Measurements from ENCODE around the gene NUDT3. TPM values are rescaled to one million over a fixed set of nuclear protein-coding genes. Genes with fewer than 3 reads are reported as not detected.
"Not testable (repeated sequence)": the region's sequence is repeated elsewhere in the genome, so short reads cannot be mapped to it uniquely, and the experiment has no call there.

NUDT3 gene
- total RNA-seq, 2 donors from 2014 or later: 22.8 to 24.7 TPM

- DNase-seq: no peak
- WGBS, 2 experiments (ENCODE audit: insufficient coverage in 1 of 2, insufficient read length in 1 of 2): 81 to 92% methylated on average over 4 to 8 of the region's 8 CpGs
These were observed 67.6 kb downstream of the NUDT3 start for GRCh38 chr6:34324738-34325444.

GRCh38 chr6:34324221-34324620 is 68.2 kb downstream of the NUDT3 start:
- 91 to 100% methylated on average over 2 of the region's 2 CpGs for WGBS, 2 experiments (ENCODE audit: insufficient coverage in 1 of 2, insufficient read length in 1 of 2)
- not testable (repeated sequence) for H3K27ac ChIP-seq (ENCODE audit: low read depth, low read length); H3K36me3 ChIP-seq (ENCODE audit: control insufficient read depth, insufficient read depth, low read length); H3K9ac ChIP-seq (ENCODE audit: extremely low read depth, low read length, poor library complexity, severe bottlenecking); H3K4me1 ChIP-seq (ENCODE audit: control insufficient read depth, insufficient read depth, low read length); H3K4me1 Mint-ChIP-seq; DNase-seq; H3K4me3 Mint-ChIP-seq; H3K4me3 ChIP-seq (ENCODE audit: low read length); H3K36me3 Mint-ChIP-seq (ENCODE audit: low read depth); H3K9me3 Mint-ChIP-seq; H3K27me3 Mint-ChIP-seq (ENCODE audit: insufficient read depth); H3K27me3 ChIP-seq (ENCODE audit: control insufficient read depth, insufficient read depth, low read length, poor library complexity, severe bottlenecking); H3K9me3 ChIP-seq (ENCODE audit: control insufficient read depth, low read length); H3K27ac Mint-ChIP-seq

More at GRCh38 chr6:34324738-34325444, 67.6 kb downstream of the NUDT3 start:
- peaks cover 12% of the 10 kb centered on the region for H3K36me3 Mint-ChIP-seq (ENCODE audit: low read depth)
- no peaks in the 10 kb centered on the region for H3K9me3 Mint-ChIP-seq
- H3K27me3 ChIP-seq (ENCODE audit: control insufficient read depth, insufficient read depth, low read length, poor library complexity, severe bottlenecking): no peaks in the 10 kb centered on the region
- H3K4me3 Mint-ChIP-seq: no peak overlapping the region
- no peaks in the 10 kb centered on the region for H3K27me3 Mint-ChIP-seq (ENCODE audit: insufficient read depth)
- peak overlapping the region; percentile 8 for H3K27ac ChIP-seq (ENCODE audit: low read depth, low read length)
- H3K27ac Mint-ChIP-seq: no peak overlapping the region
- TF ChIP-seq CTCF (conservative IDR thresholded peaks at IDR 0.05): no peak
- H3K4me3 ChIP-seq (ENCODE audit: low read length): no peak overlapping the region
- H3K36me3 ChIP-seq (ENCODE audit: control insufficient read depth, insufficient read depth, low read length): peaks cover 5% of the 10 kb centered on the region
- H3K9ac ChIP-seq (ENCODE audit: extremely low read depth, low read length, poor library complexity, severe bottlenecking): no peak overlapping the region
- no peaks in the 10 kb centered on the region for H3K9me3 ChIP-seq (ENCODE audit: control insufficient read depth, low read length)
- peaks cover 1% of the 10 kb centered on the region for H3K4me1 Mint-ChIP-seq
- H3K4me1 ChIP-seq (ENCODE audit: control insufficient read depth, insufficient read depth, low read length): peaks cover 4% of the 10 kb centered on the region

- H3K27ac Mint-ChIP-seq: no peak overlapping the region
- TF ChIP-seq CTCF (conservative IDR thresholded peaks at IDR 0.05): no peak
- 81 to 92% methylated on average over 3 to 6 of the region's 6 CpGs for WGBS, 2 experiments (ENCODE audit: insufficient coverage in 1 of 2, insufficient read length in 1 of 2)
- H3K4me1 Mint-ChIP-seq: peaks cover 1% of the 10 kb centered on the region
- Histone ChIP-seq H3K4me3 (ENCODE audit: low read length) (no peak overlapping the region), H3K4me1 (ENCODE audit: control insufficient read depth, insufficient read depth, low read length) (peaks cover 4% of the 10 kb centered on the region), H3K36me3 (ENCODE audit: control insufficient read depth, insufficient read depth, low read length) (peaks cover 5% of the 10 kb centered on the region), H3K27ac (ENCODE audit: low read depth, low read length) (no peak overlapping the region), H3K9ac (ENCODE audit: extremely low read depth, low read length, poor library complexity, severe bottlenecking) (no peak overlapping the region), H3K27me3 (ENCODE audit: control insufficient read depth, insufficient read depth, low read length, poor library complexity, severe bottlenecking) (no peaks in the 10 kb centered on the region), H3K9me3 (ENCODE audit: control insufficient read depth, low read length) (no peaks in the 10 kb centered on the region)
- no peak for DNase-seq
- H3K27me3 Mint-ChIP-seq (ENCODE audit: insufficient read depth): no peaks in the 10 kb centered on the region
- H3K4me3 Mint-ChIP-seq: no peak overlapping the region
- H3K36me3 Mint-ChIP-seq (ENCODE audit: low read depth): peaks cover 10% of the 10 kb centered on the region
- H3K9me3 Mint-ChIP-seq: no peaks in the 10 kb centered on the region
These were observed 69.2 kb downstream of the NUDT3 start for GRCh38 chr6:34323300-34323699.
